DOHH2 (cell line): ENCODE data around the gene FGD4.
A peak's percentile ranks its signal among the peaks of the same experiment; 100 is the strongest.

Experiments
- H3F3A ChIP-seq: fragments of 200-600 bp; sonication (generic), shearing (Covaris generic); 2 replicates; pipeline ENCODE4 v1.6.0; 2016; ENCODE audit warnings: antibody characterized with exemption, mild to moderate bottlenecking; ENCODE audit not compliant: control insufficient read depth, insufficient read depth
- H3K27ac ChIP-seq: fragments of 200-600 bp; sonication (generic); 2 replicates; pipeline ENCODE4 v1.5.1; 2014; ENCODE audit warnings: low read depth, mild to moderate bottlenecking, low read length, moderate library complexity
- H3K27me3 ChIP-seq: fragments of 200-600 bp; sonication (generic); 2 replicates; pipeline ENCODE4 v1.6.1; 2014; ENCODE audit warnings: mild to moderate bottlenecking, low read length, mixed read lengths; ENCODE audit not compliant: control insufficient read depth
- H3K36me3 ChIP-seq: fragments of 200-600 bp; sonication (generic); 2 replicates; pipeline ENCODE4 v1.6.1; 2014; ENCODE audit warnings: mild to moderate bottlenecking, low read length, moderate library complexity, mixed read lengths; ENCODE audit not compliant: control insufficient read depth
- H3K4me1 ChIP-seq: fragments of 200-600 bp; sonication (generic); 2 replicates; pipeline ENCODE4 v1.6.1; 2014; ENCODE audit warnings: mild to moderate bottlenecking, low read length, mixed read lengths; ENCODE audit not compliant: control insufficient read depth
- H3K4me2 ChIP-seq: fragments of 200-600 bp; sonication (generic); 2 replicates; pipeline ENCODE4 v1.6.0; 2014; ENCODE audit warnings: mild to moderate bottlenecking, low read length, moderate library complexity
- H3K4me3 ChIP-seq: fragments of 200-600 bp; sonication (generic); 2 replicates; pipeline ENCODE4 v1.5.1; 2014; ENCODE audit warnings: mild to moderate bottlenecking, low read length, mixed read lengths
- H3K79me2 ChIP-seq: fragments of 200-600 bp; sonication (generic); 2 replicates; pipeline ENCODE4 v1.6.1; 2014; ENCODE audit warnings: mild to moderate bottlenecking, low read length, mixed read lengths; ENCODE audit not compliant: control insufficient read depth
- H3K9me2 ChIP-seq: fragments of 200-600 bp; sonication (generic); replicated peaks from 2 replicates; pipeline ENCODE4 v1.6.1; 2014; ENCODE audit warnings: mild to moderate bottlenecking, low read length, mixed read lengths; ENCODE audit not compliant: control insufficient read depth
- H3K9me3 ChIP-seq: fragments of 200-600 bp; sonication (generic); 2 replicates; pipeline ENCODE4 v1.6.1; 2014; ENCODE audit warnings: antibody characterized with exemption, low read length, mixed read lengths; ENCODE audit not compliant: control insufficient read depth, insufficient read depth
- H4K20me1 ChIP-seq: fragments of 200-600 bp; sonication (generic); 2 replicates; pipeline ENCODE4 v1.6.0; 2014; ENCODE audit warnings: low read depth, mild to moderate bottlenecking, antibody characterized with exemption, low read length, moderate library complexity; ENCODE audit not compliant: control insufficient read depth, insufficient read depth
- CTCF ChIP-seq: fragments of 200-600 bp; sonication (generic); IDR thresholded peaks from one replicate; pipeline ENCODE4 v1.5.1; 2014; ENCODE audit warnings: antibody characterized with exemption, mild to moderate bottlenecking, low read depth, low read length; ENCODE audit not compliant: poor library complexity, severe bottlenecking
- EZH2phosphoT487 ChIP-seq: fragments of 200-600 bp; sonication (generic); IDR thresholded peaks from 2 replicates; pipeline ENCODE4 v1.6.1; 2017; ENCODE audit warnings: borderline replicate concordance, mild to moderate bottlenecking, antibody characterized with exemption, low read length, moderate library complexity, mixed read lengths

The FGD4 gene

GRCh38 chr12:32546272-32546671, 146.9 kb downstream of the FGD4 start:
- Histone ChIP-seq H3K9me3 (no peaks in the 10 kb centered on the region), H4K20me1 (no peaks in the 10 kb centered on the region), H3K27ac (peak overlapping the region; percentile 31; the same call in 1 of the 2 replicates), H3K4me1 (peaks cover 87% of the 10 kb centered on the region), H3K27me3 (no peaks in the 10 kb centered on the region), H3K4me3 (peak overlapping the region; percentile 41; the same call in 1 of the 2 replicates), H3K4me2 (peak overlapping the region; percentile 61), H3K9me2 (no peaks in the 10 kb centered on the region), H3K36me3 (peaks cover 12% of the 10 kb centered on the region), H3K79me2 (peaks cover 86% of the 10 kb centered on the region), H3F3A (0 out of 2 replicates have a peak, but pooled peaks cover 2% of the 10 kb centered on the region)
- TF ChIP-seq EZH2phosphoT487 (no peak), CTCF (no peak)

- H3K4me1 ChIP-seq, result peaks cover 93% of the 10 kb centered on the region
- peak overlapping the region; percentile 96 for H3K4me2 ChIP-seq
- H3K9me3 ChIP-seq, result no peaks in the 10 kb centered on the region
- H4K20me1 ChIP-seq, result no peaks in the 10 kb centered on the region
- H3K36me3 ChIP-seq, result peaks cover 12% of the 10 kb centered on the region
- H3K27me3 ChIP-seq, result no peaks in the 10 kb centered on the region
- H3F3A ChIP-seq, result 0 out of 2 replicates have a peak, but pooled peaks cover 2% of the 10 kb centered on the region
- H3K27ac ChIP-seq, result peak overlapping the region; percentile 84
- H3K4me3 ChIP-seq, result peak overlapping the region; percentile 70
- peaks cover 92% of the 10 kb centered on the region for H3K79me2 ChIP-seq
- no peaks in the 10 kb centered on the region for H3K9me2 ChIP-seq
- TF ChIP-seq EZH2phosphoT487 (no peak), CTCF (no peak)
Observed at GRCh38 chr12:32548691-32549281, 149.4 kb downstream of the FGD4 start.

GRCh38 chr12:32549675-32550079, 150.3 kb downstream of the FGD4 start:
- H3K27me3 ChIP-seq, result no peaks in the 10 kb centered on the region
- H4K20me1 ChIP-seq, result no peaks in the 10 kb centered on the region
- 0 out of 2 replicates have a peak, but pooled peaks cover 2% of the 10 kb centered on the region for H3F3A ChIP-seq
- no peaks in the 10 kb centered on the region for H3K9me3 ChIP-seq
- H3K79me2 ChIP-seq, result peaks cover 90% of the 10 kb centered on the region
- peaks cover 90% of the 10 kb centered on the region for H3K4me1 ChIP-seq
- H3K36me3 ChIP-seq, result peaks cover 12% of the 10 kb centered on the region
- peak overlapping the region; percentile 84 for H3K27ac ChIP-seq
- H3K4me2 ChIP-seq, result peak overlapping the region; percentile 96
- TF ChIP-seq CTCF (no peak), EZH2phosphoT487 (no peak)
- H3K9me2 ChIP-seq, result no peaks in the 10 kb centered on the region
- peak overlapping the region; percentile 70 for H3K4me3 ChIP-seq
